T-cell (primary cell): ENCODE data around the gene VTI1A. TPM values are rescaled to one million over a fixed set of nuclear protein-coding genes. Genes with fewer than 3 reads are reported as not detected.
A peak's percentile ranks its signal among the peaks of the same experiment; 100 is the strongest.

ENCODE experiments used
- ATAC-seq, 4 experiments: fragments of 200-7000 bp in 3 of 4; fragments of 150-1000 bp in 1 of 4; cut with Tn5 transposase; replicated peaks in 1 of 4; 1 replicate in 3 of 4; 2 replicates in 1 of 4; pipeline ENCODE4 v1.10.0; 2021; ENCODE audit warnings: moderate library complexity in 3 of 4, mild to moderate bottlenecking in 2 of 4, moderate number of reproducible peaks in 1 of 4
- CTCF ChIA-PET, 2 donors: fragments of 300-600 bp; sonication (Branson Sonifier 250); formaldehyde crosslinking; loops; one replicate each; lab custom pipeline; 2022; ENCODE audit warnings: antibody characterized with exemption in 2 of 2; lab: Charles Lee
- POLR2A ChIA-PET, 2 donors: fragments of 300-600 bp; sonication (Branson Sonifier 250); formaldehyde crosslinking; loops; one replicate each; lab custom pipeline; 2022; ENCODE audit warnings: antibody characterized with exemption in 2 of 2; lab: Charles Lee
- DNase-seq, 35 experiments: peaks; one replicate each; pipeline versions ENCODE4 v3.0.0 to v3.0.0-alpha.2; 2013 to 2023
- H3K27ac ChIP-seq: one replicate; pipeline ENCODE4 v1.5.1; 2013; ENCODE audit warnings: low read length
- H3K27me3 ChIP-seq, 2 experiments: replicated peaks in 1 of 2; 1 replicate in 1 of 2; 2 replicates in 1 of 2; pipeline versions ENCODE4 v1.6.1 to v1.7.0; 2013; ENCODE audit warnings: low read length in 1 of 2, mixed read lengths in 1 of 2; ENCODE audit not compliant: control insufficient read depth in 2 of 2, insufficient read depth in 2 of 2; ENCODE audit errors: extremely low read depth in 1 of 2
- H3K36me3 ChIP-seq, 2 donors: 1 replicate in 1 of 2; 2 replicates in 1 of 2; pipeline versions ENCODE4 v1.6.1 to v1.7.0; 2013; ENCODE audit warnings: low read length in 1 of 2; ENCODE audit not compliant: control insufficient read depth in 2 of 2, insufficient read depth in 1 of 2; ENCODE audit errors: extremely low read depth in 1 of 2
- H3K4me1 ChIP-seq, 2 experiments: 1 replicate in 1 of 2; 2 replicates in 1 of 2; pipeline versions ENCODE4 v1.6.1 to v1.7.0; 2013; ENCODE audit warnings: low read length in 2 of 2, mixed read lengths in 1 of 2; ENCODE audit not compliant: insufficient read depth in 2 of 2, control insufficient read depth in 1 of 2; ENCODE audit errors: extremely low read depth in 1 of 2
- H3K4me3 ChIP-seq, 2 donors: 1 replicate in 1 of 2; 2 replicates in 1 of 2; pipeline versions ENCODE4 v1.5.1 to v1.7.0; 2013; ENCODE audit warnings: mild to moderate bottlenecking in 2 of 2, low read length in 1 of 2, moderate library complexity in 1 of 2; ENCODE audit not compliant: control insufficient read depth in 1 of 2; ENCODE audit errors: extremely low read depth in 1 of 2
- H3K9me3 ChIP-seq: 2 replicates; pipeline ENCODE4 v1.7.0; 2013
- H3K27ac Mint-ChIP-seq, 2 donors: one replicate each; pipeline ENCODE4 v1.8.0; 2020 to 2021; ENCODE audit warnings: mild to moderate bottlenecking in 2 of 2, mixed read lengths in 2 of 2
- H3K27me3 Mint-ChIP-seq, 2 donors: one replicate each; pipeline ENCODE4 v1.8.0; 2021 to 2022; ENCODE audit warnings: mixed read lengths in 2 of 2
- H3K36me3 Mint-ChIP-seq: one replicate; pipeline ENCODE4 v1.8.0; 2021; ENCODE audit warnings: mixed read lengths
- H3K4me1 Mint-ChIP-seq, 3 donors: one replicate each; pipeline ENCODE4 v1.8.0; 2020 to 2022; ENCODE audit warnings: mixed read lengths in 3 of 3, mild to moderate bottlenecking in 1 of 3
- H3K4me3 Mint-ChIP-seq, 3 donors: one replicate each; pipeline ENCODE4 v1.8.0; 2020 to 2022; ENCODE audit warnings: mild to moderate bottlenecking in 3 of 3, mixed read lengths in 3 of 3, moderate library complexity in 3 of 3
- H3K9me3 Mint-ChIP-seq, 3 donors: one replicate each; pipeline ENCODE4 v1.8.0; 2020 to 2022; ENCODE audit warnings: mixed read lengths in 3 of 3
- WGBS: methylation state at CpG from one replicate; pipeline ENCODE4 v1.1.5; 2013; ENCODE audit warnings: missing lambda C conversion rate; ENCODE audit not compliant: insufficient coverage; 5-methylcytosine and 5-hydroxymethylcytosine counted together
- total RNA-seq, 35 experiments: library from RNA in 6 of 35; stranded (reverse) in 6 of 35; fragments of 120-200 nt in 1 of 35; gene quantifications; one replicate each; pipeline versions ENCODE4 v1.2.1 to v1.2.4 and lab custom pipeline; 2013 to 2026

VTI1A gene
- total RNA-seq, 5 donors from 2014 or later (not counting 1 experiment from before 2014, with no cell fraction given) = 41.3 to 53.6 (median 43.5) TPM

GRCh38 chr10:112687647-112688046 is 240.6 kb downstream of the VTI1A start:
- H3K27me3 ChIP-seq = no peaks in the 10 kb centered on the region
- H3K9me3 ChIP-seq = no peaks in the 10 kb centered on the region
- Mint-ChIP-seq H3K4me1 (no peaks in the 10 kb centered on the region), H3K36me3 (peaks cover 58% of the 10 kb centered on the region), H3K27me3 (no peaks in the 10 kb centered on the region), H3K27ac (no peak overlapping the region), H3K9me3 (no peaks in the 10 kb centered on the region), H3K4me3 (no peak overlapping the region)
- H3K36me3 ChIP-seq = no peaks in the 10 kb centered on the region
- ChIA-PET CTCF (interaction anchor here in 1 of 2 donors (0.6 to 0.7 kb wide), 2 partner anchors 42 to 561 kb away, joined by 6 to 13 read pairs; no protein-coding TSS in a partner anchor), POLR2A (no interaction called here)
- no peak overlapping the region for H3K27ac ChIP-seq
- H3K4me3 ChIP-seq = no peak overlapping the region
- 83% methylated on average over 2 of the region's 4 CpGs for WGBS
- no peaks in the 10 kb centered on the region for H3K4me1 ChIP-seq
- ATAC-seq = no peak
- DNase-seq = no peak

- H3K4me1 ChIP-seq = no peaks in the 10 kb centered on the region
- ChIA-PET POLR2A (no interaction called here), CTCF (no interaction called here)
- no peaks in the 10 kb centered on the region for H3K4me1 Mint-ChIP-seq
- no peak overlapping the region for H3K4me3 ChIP-seq
- no peaks in the 10 kb centered on the region for H3K9me3 Mint-ChIP-seq
- H3K36me3 Mint-ChIP-seq = peaks cover 60% of the 10 kb centered on the region
- no peak overlapping the region for H3K27ac ChIP-seq
- H3K9me3 ChIP-seq = no peaks in the 10 kb centered on the region
- H3K4me3 Mint-ChIP-seq = no peak overlapping the region
- no peaks in the 10 kb centered on the region for H3K27me3 ChIP-seq
- no peaks in the 10 kb centered on the region for H3K27me3 Mint-ChIP-seq
- H3K36me3 ChIP-seq = no peaks in the 10 kb centered on the region
- H3K27ac Mint-ChIP-seq = no peak overlapping the region
- 50% methylated on average over 1 of the region's 4 CpGs for WGBS
- DNase-seq (peak in 1 of 35 experiments; percentile 3), ATAC-seq (no peak)
Observed at GRCh38 chr10:112689327-112690072, 242.5 kb downstream of the VTI1A start.

- Histone ChIP-seq H3K4me1 (no peaks in the 10 kb centered on the region), H3K4me3 (no peak overlapping the region), H3K9me3 (no peaks in the 10 kb centered on the region), H3K27ac (no peak overlapping the region), H3K27me3 (no peaks in the 10 kb centered on the region), H3K36me3 (no peaks in the 10 kb centered on the region)
- DNase-seq (no peak), ATAC-seq (no peak)
- no peak overlapping the region for H3K27ac Mint-ChIP-seq
- CTCF ChIA-PET = interaction anchor here in 1 of 2 donors (0.6 kb wide), 1 partner anchor 465 kb away, joined by 4 read pairs; no protein-coding TSS in a partner anchor
- no peaks in the 10 kb centered on the region for H3K27me3 Mint-ChIP-seq
- H3K4me1 Mint-ChIP-seq = no peaks in the 10 kb centered on the region
- H3K36me3 Mint-ChIP-seq = peaks cover 37% of the 10 kb centered on the region
- H3K9me3 Mint-ChIP-seq = no peaks in the 10 kb centered on the region
- WGBS = 100% methylated on average over 1 of the region's 7 CpGs
- no peak overlapping the region for H3K4me3 Mint-ChIP-seq
- POLR2A ChIA-PET = no interaction called here
Observed at GRCh38 chr10:112695539-112695938, 248.5 kb downstream of the VTI1A start.

GRCh38 chr10:112696592-112696991 is 249.6 kb downstream of the VTI1A start:
- CTCF ChIA-PET = no interaction called here
- DNase-seq = no peak
- H3K9me3 ChIP-seq = no peaks in the 10 kb centered on the region
- H3K4me1 ChIP-seq = no peaks in the 10 kb centered on the region
- H3K27ac ChIP-seq = no peak overlapping the region
- no peak overlapping the region for H3K27ac Mint-ChIP-seq
- no peaks in the 10 kb centered on the region for H3K27me3 Mint-ChIP-seq
- no peaks in the 10 kb centered on the region for H3K9me3 Mint-ChIP-seq
- no CpG with 5 or more reads among the region's 2 CpGs for WGBS
- no peak for ATAC-seq
- H3K36me3 Mint-ChIP-seq = peaks cover 38% of the 10 kb centered on the region
- POLR2A ChIA-PET = no interaction called here
- no peak overlapping the region for H3K4me3 ChIP-seq
- no peaks in the 10 kb centered on the region for H3K36me3 ChIP-seq
- H3K4me1 Mint-ChIP-seq = no peaks in the 10 kb centered on the region
- H3K27me3 ChIP-seq = no peaks in the 10 kb centered on the region
- H3K4me3 Mint-ChIP-seq = no peak overlapping the region

- POLR2A ChIA-PET = no interaction called here
- CTCF ChIA-PET = interaction anchor here in 1 of 2 donors (1.0 kb wide), 1 partner anchor 20 kb away, joined by 3 read pairs; no protein-coding TSS in a partner anchor
- no peak for ATAC-seq
Observed at GRCh38 chr10:112698133-112698817, 251.3 kb downstream of the VTI1A start.

GRCh38 chr10:112698818-112699164 is 251.8 kb downstream of the VTI1A start:
- ChIA-PET POLR2A (no interaction called here), CTCF (interaction anchor here in 1 of 2 donors (1.0 kb wide), 1 partner anchor 20 kb away, joined by 3 read pairs; no protein-coding TSS in a partner anchor)
- H3K9me3 Mint-ChIP-seq = no peaks in the 10 kb centered on the region
- WGBS = 100% methylated on average over 1 of the region's 5 CpGs
- H3K27ac Mint-ChIP-seq = no peak overlapping the region
- H3K27me3 Mint-ChIP-seq = no peaks in the 10 kb centered on the region
- no peaks in the 10 kb centered on the region for H3K9me3 ChIP-seq
- no peak overlapping the region for H3K4me3 ChIP-seq
- H3K27ac ChIP-seq = no peak overlapping the region
- no peak overlapping the region for H3K4me3 Mint-ChIP-seq
- no peaks in the 10 kb centered on the region for H3K4me1 ChIP-seq
- ATAC-seq (no peak), DNase-seq (no peak)
- H3K36me3 ChIP-seq = no peaks in the 10 kb centered on the region
- H3K27me3 ChIP-seq = no peaks in the 10 kb centered on the region
- peaks cover 34% of the 10 kb centered on the region for H3K36me3 Mint-ChIP-seq
- no peaks in the 10 kb centered on the region for H3K4me1 Mint-ChIP-seq

More at GRCh38 chr10:112698133-112698817, 251.3 kb downstream of the VTI1A start:
- H3K4me1 ChIP-seq = no peaks in the 10 kb centered on the region
- H3K27ac ChIP-seq = no peak overlapping the region
- H3K27me3 ChIP-seq = no peaks in the 10 kb centered on the region
- no peaks in the 10 kb centered on the region for H3K9me3 Mint-ChIP-seq
- 94% methylated on average over 5 of the region's 7 CpGs for WGBS
- H3K4me3 ChIP-seq = no peak overlapping the region
- DNase-seq = no peak
- peaks cover 34% of the 10 kb centered on the region for H3K36me3 Mint-ChIP-seq
- H3K27me3 Mint-ChIP-seq = no peaks in the 10 kb centered on the region
- no peaks in the 10 kb centered on the region for H3K36me3 ChIP-seq
- no peaks in the 10 kb centered on the region for H3K9me3 ChIP-seq
- no peak overlapping the region for H3K4me3 Mint-ChIP-seq
- H3K27ac Mint-ChIP-seq = no peak overlapping the region
- H3K4me1 Mint-ChIP-seq = no peaks in the 10 kb centered on the region
